Occipital lobe (tissue), 2 donors: ENCODE data around the gene SLC39A11. TPM values are rescaled to one million over a fixed set of nuclear protein-coding genes. Genes with fewer than 3 reads are reported as not detected.
"Not testable (repeated sequence)": the region's sequence is repeated elsewhere in the genome, so short reads cannot be mapped to it uniquely, and the experiment has no call there.

Experiments used
- DNase-seq: peaks from one replicate; lab custom pipeline; 2025; lab: John Stamatoyannopoulos, UW
- total RNA-seq: library from RNA; depleted of rRNA; stranded (reverse); fragments of >200 nt; gene quantifications from one replicate; pipeline ENCODE4 v1.2.3, GENCODE V29; 2014

The SLC39A11 gene
- total RNA-seq, 1 donor from 2014 or later, result 9.5 TPM

DNA sequence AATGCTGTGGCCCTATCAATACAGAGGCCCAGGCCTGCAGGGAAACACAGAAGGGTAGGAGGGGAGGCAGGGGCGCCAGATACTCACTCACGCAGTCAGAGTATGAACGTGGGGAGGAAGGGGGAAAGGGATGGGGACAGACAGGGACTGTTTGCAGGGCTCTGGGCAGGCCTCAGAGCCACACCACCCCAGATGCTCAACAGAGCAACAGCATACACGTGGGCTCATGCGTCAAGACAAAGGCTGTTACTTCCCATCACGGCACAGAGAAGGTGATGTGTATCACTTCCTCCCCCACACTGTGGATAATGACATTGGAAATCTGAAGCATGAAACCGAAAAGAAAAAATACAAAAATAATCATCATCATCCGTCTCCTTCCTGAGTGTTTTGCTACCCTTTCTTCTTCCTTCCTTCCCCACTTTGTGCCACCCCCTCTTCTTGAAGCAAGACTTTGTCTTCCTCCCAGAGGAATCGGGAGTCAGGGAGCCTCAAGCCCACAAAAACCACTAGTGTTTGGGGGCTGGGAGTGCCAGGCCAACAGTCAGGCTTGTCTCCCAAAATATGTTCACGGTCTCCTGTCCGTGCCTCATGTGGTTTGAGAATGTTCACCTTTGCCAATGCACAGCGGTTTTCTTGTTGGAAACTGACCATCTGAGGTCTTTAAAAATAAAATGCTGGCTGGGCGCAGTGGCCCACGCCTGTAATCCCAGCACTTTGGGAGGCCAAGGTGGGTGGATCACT lies 20.1 kb downstream of the SLC39A11 start:
- no peak for DNase-seq

DNA sequence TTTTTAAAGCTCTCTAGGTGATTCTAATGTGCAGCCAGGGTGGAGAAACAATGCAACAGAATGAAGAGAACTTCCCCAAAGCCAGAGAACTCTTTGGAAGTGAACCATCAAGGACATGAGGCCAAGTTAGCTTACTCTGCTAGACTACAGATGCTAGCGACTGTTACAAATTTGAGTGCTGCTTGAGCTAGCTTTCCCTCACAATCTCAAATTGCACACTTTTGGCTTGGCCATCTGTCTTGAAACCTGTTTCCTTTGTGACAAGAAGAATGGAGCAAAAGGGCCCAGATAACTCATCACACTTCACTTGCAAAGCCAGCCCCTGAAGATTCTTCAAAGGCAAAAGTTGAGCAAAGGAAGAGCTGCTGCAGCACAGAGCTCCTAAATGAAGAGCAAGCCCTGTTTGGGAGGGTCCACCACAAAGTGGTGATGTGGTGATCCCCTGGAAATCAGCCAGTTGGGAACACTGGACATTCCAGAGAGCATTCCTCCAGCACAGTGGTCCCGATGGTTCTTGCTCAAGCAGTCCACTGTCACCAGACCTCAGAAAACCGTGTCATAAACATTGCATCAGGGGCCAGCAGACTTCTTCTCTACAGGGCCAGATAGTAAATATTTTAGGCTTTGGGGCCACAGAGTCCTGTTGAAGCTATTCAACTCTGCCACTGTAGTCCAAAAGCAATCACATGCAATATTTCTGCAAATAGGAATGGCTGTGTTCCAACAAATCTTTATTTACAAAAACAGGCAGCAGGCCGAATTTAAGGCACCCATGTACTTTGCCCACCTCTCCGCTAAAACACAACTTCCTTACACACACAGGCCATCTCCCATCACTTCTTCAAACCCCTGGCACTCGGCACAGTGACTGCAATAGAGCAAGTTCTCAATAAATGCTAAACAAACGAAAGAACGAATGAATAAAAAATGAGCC lies 21.2 kb downstream of the SLC39A11 start:
- no peak for DNase-seq

DNA sequence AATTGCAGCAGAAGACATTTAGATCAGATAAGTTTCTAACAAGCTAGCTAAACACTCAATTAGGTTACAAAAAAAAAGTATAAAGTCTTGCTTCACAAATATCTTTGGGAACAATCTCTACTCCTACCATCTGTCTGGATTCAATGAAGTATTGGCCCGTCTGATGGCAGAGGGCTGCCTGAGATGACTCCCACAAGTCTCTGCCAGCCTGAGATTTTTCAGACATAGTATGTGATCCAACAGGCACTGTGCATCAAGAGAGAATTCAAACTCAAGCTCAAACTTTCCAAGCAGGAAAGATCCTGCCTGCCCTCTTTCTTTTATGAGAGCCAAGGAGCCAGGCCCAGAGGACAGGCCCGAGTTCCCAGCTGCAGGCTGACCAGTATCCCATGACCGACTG lies 22.6 kb downstream of the SLC39A11 start:
- no peak for DNase-seq

- no peak for DNase-seq
These were observed 23.2 kb downstream of the SLC39A11 start for GRCh38 chr17:73069164-73069770.

DNA sequence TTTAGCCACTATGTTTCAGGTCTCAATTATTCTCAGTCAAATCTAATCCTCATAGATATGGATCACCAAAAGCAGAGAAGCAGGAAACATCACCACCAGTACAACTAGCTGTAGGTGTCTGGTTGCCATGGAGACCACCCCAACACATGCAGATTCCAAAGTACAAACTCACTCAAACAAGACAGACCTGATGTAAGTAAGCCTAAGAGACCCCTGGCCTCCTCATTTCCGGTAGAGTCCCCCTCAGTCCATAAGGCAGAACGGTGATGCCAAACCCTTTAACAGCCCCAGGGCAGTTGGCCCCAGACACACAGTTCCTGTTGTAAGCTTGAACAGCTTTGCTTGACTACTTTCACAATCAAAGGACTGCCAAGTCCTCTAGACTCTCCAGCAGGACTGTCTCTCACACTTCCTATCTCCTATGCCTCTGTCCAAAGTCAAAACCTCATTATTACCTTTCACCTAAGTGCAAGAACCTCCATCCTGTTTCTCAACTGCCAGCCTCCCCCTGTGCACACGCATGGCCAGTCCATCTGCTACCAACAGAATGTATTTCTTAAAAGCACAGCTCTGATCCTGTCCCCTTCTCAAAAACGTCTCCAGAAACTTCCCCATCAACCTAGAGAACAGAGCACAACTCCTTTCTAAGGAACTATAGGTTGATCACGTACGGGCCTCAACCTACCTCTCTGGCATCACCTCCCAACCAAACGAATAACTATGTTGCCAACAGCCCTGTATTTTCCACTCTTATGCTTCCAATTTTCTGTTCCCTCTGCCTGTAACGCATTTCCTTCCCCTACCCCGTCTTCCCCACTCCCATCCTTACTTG lies 23.9 kb downstream of the SLC39A11 start:
- no peak for DNase-seq

DNA sequence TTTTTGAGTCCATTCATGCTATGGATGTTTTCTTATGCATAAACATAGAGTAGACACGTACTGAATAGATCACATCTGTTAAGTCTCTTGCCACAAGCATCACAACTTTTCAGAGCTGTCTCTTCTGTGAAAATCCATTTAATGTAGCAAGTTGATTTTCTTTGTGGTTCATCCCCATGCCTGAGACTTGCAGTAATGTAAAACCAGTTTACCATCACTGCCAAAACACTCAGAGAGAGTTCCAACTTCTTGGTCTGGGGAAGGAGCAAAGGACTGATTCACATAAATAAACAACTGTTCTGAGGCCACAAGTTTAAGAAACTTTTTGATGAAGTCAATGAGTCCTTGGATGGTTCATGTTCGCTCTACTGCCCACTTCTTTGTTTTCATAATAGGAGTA lies 24.8 kb downstream of the SLC39A11 start:
- DNase-seq, result not testable (repeated sequence)

DNA sequence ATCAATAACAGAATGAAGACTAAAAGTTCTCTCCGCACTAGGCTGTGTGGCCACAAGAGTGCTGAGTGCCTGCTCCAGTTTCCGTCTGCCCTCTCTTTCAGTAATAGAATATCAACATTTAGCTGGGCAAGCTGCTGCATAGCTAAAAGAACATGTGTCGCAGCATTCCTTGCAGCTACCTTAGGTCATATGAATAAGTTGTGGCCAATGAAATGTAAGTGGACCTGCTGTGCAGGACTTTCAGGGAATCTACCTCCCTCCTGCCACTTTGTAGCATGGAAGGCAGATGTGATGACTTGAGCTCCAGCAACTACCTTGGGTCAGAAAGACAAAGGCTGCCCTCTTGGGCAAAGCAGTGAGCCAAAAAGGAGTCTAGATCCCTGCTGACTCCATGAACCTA lies 25.4 kb downstream of the SLC39A11 start:
- DNase-seq, result no peak

GRCh38 chr17:73066148-73066884 lies 26.2 kb downstream of the SLC39A11 start:
- no peak for DNase-seq

DNA sequence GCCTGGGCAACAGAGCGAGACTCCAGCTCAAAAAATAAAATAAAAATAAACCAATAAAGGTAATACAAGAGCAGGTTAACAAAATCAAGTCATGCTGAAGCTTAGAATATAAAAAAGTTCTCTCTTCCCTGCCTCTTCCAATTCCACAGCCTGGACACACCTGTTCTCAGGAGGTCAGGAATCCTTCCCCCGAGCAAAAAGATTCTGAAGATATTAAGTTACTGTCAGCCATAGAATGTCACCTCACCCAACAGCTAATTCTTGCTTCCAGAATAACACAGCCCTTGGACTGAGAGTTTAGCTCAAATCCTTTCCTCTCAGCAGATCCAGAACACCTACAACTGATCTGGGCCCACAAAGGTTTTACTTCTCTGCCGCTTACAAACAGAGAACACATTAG lies 27.1 kb downstream of the SLC39A11 start:
- no peak for DNase-seq

- no peak for DNase-seq
These were observed 28.2 kb downstream of the SLC39A11 start for GRCh38 chr17:73064084-73064938.

DNA sequence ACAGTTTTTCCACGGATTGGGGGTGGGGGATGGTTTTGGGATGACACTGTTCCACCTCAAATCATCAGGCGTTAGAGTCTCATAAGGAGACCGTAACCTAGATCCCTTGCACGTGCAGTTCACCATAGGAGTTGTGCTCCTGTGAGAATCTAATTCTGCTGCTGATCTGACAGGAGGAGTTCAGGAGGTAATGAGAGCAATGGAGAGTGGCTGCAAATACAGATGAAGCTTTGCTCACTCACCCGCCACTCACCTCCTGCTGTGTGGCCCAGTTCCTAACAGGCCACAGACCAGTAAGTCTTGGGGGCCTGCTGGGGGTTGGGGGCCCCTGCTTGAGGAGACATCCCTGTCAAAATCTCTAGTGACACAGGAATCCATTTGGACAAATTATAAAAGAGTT lies 29.8 kb downstream of the SLC39A11 start:
- DNase-seq, result no peak

GRCh38 chr17:73061161-73061560 lies 31.3 kb downstream of the SLC39A11 start:
- no peak for DNase-seq

GRCh38 chr17:73060721-73061120 lies 31.8 kb downstream of the SLC39A11 start:
- no peak for DNase-seq

GRCh38 chr17:73059713-73060112 lies 32.8 kb downstream of the SLC39A11 start:
- not testable (repeated sequence) for DNase-seq

DNA sequence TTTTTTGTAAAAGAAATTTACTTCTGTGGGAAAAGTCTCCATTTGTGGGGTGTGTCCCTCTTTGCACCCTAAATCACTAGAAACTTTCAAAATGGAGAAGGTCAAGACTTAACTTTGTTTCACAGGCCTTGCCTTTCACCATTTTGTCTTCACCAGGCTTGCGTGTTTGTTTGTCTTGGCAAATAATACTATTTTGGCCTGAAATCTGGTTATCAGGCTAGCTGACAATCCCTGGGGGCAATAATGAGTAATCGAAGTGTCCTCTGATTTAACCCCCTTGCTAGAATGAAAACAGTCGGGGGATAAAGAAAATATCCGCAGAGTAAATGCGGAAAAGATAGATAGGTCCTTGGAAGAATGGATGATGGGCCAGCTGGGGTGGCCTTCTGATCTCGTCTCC lies 34.5 kb downstream of the SLC39A11 start:
- DNase-seq, result no peak

DNA sequence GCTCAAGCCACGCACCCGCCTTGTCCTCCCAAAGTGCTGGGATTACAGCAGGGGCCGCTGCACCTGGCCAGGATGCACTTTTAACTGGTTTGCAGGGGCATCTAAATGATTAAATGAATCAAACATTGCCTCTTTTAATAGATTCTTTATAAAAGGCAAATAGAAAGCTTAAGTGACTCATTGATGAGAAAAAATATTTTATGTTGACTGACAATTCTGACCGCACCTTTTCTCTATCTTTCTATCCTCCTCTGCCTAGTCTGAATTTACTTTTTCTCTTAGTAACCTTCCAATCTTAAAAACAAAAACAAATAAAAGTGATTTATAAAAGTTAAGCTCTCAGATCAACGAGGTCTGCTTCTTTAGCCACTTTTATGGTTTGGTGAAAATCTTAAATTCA lies 35.3 kb downstream of the SLC39A11 start:
- DNase-seq, result no peak

DNA sequence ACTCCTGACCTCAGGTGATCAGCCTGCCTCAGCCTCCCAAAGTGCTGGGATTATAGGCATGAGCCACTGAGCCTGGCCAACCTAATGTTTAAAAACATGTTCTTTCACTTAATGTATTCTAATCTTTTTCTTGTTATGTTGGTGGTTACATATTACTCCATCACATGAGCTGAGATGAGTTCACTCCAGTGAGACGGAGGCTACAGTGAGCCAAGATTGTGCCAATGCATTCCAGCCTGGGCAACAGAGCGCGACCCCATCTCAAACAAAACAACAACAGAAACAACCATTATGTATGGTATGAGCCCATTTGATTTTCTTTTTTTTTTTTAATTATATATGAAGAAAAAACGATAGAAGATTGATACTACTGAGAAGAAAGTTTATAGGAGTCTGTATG lies 39.6 kb downstream of the SLC39A11 start:
- DNase-seq, result no peak

GRCh38 chr17:73050797-73051196 lies 41.7 kb downstream of the SLC39A11 start:
- DNase-seq, result no peak

- no peak for DNase-seq
These were observed 44.3 kb downstream of the SLC39A11 start for GRCh38 chr17:73048170-73048569.

DNA sequence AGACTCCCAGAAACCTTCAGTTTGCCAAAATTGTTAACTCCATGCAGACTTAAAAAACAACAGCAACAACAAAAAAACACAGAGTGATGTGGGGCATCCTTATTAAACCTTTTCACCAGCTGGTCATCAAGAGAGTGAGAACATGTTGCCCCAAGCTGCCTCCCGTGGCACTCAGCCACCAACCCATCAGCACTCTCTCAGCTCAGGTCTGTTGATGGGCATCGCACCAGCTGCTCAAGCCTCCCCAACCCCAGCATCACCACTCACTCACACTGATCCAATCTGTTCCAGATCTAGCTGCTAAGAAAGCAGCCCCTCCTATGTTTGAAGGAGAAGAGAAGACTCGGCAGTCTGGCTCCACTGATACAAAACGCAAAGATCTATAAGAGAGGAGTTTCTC lies 46.8 kb downstream of the SLC39A11 start:
- no peak for DNase-seq
